ENCODE measurements around the gene CLCNKB.
"Not testable (repeated sequence)": the region's sequence is repeated elsewhere in the genome, so short reads cannot be mapped to it uniquely, and the experiment has no call there.

The CLCNKB gene

GRCh38 chr1:16043521-16043920, at the start of gene CLCNKB:
CLCNKB (plus strand) TSS chr1:16043782; CDS start chr1:16044493, 711 bp downstream.
- no peak for DNase-seq

- DNase-seq: no peak
These were observed 49.5 kb upstream of the CLCNKB start for GRCh38 chr1:15994081-15994480.

GRCh38 chr1:15994590-15995351, 48.8 kb upstream of the CLCNKB start:
- no peak for DNase-seq

DNA sequence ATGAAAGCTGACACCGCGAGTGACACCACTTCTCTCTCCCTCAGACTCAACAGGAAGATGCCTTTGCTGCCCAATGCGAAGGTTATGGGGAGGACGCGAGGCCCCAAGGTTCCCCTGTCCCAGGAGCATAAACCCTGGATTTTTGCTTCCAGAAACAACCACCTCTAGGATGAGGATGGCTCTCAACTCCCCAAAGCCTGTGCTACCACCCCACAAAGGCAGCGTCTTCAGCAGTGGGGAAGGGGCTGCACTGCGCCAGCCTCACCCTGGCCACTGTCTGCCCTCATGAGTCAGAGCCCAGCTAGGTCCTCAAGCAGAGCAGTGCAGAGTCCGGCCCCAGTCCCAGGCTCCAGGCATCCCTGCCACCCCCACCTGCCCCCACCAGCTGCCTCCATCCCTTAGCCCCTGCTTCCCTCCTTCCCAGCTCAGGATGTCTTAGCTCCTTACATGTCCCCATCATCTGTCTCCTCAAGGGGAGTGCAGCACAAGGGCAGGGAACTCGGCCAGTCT, 46.5 kb upstream of the CLCNKB start:
- DNase-seq: no peak

DNA sequence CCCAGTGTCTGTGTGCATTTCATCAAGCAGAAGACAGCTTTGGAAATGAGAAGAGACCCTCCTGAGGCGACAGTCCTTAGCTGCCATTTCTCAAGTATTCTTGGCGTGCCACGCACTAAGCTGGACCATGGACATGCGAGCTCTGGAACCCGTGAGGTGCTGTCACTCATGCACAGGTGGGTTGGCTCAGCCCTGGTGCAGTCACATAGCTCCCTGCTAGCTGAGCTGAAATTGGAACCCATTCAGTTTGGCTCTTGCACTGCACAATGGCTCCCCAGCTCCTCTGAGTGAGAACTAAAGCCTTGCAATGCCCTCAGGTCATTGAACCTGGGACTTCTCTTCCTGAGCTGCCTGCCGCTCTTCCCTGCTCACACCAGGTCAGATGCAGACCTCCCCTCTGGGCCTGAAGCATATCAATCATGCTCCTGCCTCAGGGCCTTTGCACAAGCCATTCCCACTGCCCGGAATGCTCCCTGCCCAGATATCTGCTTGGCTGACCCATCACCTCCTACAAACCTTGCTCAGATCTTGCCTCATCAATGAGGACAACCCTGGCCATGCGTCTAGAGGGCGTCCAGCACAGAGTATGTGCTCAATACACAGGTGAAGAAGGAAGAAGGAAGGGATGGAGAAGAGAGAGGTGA, 45.8 kb upstream of the CLCNKB start:
- DNase-seq: no peak

GRCh38 chr1:15998929-15999328, 44.7 kb upstream of the CLCNKB start:
- no peak for DNase-seq

DNA sequence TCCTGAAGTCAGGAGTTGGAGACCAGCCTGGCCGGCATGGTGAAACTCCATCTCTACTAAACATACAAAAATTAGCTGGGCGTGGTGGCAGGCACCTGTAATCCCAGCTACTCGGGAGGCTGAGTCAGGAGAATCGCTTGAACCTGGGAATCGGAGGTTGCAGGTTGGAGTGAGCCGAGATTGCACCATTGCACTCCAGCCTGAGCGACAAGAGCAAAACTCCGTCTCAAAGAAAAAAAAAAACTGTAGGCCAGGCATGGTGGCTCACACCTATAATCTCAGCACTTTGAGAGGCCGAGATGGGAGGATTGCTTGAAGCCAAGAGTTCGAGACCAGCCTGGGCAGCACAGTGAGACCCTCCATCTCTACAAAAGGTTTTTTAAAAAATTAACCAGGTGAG, 42.3 kb upstream of the CLCNKB start:
- not testable (repeated sequence) for DNase-seq

- DNase-seq: no peak
These were observed 38.0 kb upstream of the CLCNKB start for GRCh38 chr1:16005597-16005996.

DNA sequence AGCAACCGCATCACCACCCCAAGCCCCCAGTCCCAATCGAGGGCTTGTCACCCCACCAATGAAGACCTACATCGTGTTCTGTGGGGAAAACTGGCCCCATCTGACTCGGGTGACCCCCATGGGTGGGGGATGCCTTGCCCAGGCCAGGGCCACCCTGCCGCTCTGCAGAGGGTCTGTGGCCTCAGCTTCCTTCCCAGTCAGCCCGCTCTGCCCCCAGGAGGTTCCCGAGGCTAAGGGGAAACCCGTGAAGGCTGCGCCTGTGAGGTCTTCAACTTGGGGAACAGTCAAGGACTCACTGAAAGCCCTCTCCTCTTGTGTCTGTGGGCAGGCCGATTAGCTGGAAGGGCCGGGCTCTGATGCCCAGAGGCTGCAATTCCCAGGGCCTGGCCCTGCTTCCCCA, 37.6 kb upstream of the CLCNKB start:
- DNase-seq: no peak

DNA sequence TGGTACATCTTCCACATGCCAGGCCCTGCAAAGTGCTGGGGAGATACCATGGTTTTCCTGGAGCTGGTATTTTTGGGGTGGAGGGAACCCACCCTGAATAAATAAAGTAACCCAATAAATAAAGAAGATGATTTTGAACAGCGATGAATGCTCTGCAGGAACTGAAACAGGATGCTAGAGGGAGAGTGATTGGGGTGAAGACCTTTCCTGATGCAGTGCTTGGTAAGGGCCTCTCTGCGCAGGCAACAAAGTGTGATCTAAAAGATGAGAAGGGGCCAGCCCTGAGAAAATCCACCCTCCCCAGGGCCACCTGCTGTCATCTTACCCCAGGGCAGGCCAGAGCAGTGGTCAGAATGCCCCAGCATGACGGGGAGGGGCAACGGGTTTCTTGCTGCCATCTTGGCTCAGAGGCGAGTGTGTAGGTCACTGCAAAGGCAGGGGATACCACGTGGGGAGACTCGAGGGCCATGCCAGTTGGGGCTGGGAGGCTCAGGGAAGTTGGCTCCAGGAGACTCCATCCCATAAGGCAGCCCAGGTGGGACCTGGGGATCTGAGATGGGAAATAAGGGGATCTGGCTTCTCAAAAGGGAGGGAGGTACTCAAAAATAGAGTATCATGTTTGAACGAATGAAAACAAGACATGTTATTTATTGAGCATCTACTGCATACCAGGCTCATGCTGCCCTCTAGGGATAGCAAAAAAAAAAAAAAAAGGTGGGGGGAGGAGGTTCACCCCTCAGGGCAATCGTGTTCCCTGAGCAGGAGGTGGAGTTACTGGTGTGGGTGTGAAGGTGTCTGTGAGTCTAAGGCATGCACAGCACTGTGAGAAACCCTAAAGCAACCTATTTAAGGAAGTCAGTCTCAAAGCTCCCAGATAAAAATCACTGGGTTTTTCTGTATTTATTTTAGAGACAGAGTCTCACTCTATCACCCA, 36.8 kb upstream of the CLCNKB start:
- no peak for DNase-seq

DNA sequence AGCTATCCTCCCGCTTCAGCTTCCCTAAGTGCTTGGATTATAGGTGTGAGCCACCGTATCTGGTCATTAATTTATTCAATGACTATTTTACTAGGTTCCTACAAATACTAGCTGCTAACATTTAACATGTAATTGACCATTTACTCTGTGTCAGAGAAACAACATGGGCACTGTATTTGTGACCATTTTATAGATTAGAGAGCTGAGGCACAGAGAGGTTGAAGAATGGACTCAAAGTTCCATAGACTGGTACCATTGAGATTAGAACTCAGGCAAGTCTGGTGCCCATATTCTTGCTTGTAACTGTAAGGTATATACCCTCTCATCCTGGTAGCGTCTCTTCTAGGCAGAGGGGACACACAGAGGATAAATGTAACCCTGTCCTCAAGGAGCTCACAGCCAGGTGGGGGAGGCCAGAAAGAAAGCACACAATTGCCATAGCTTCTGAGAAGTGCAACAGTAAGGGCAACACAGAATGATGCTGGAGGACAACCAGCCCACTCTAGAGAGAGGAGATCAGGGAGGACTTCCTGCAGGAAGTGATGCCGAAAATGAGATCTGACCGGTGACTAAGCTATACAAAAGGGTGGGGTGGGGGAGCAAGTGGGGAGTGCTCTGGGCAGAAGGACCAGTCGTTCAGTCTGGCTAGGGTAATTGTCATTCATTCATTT, 35.8 kb upstream of the CLCNKB start:
- DNase-seq: no peak

- no peak for DNase-seq
These were observed 34.5 kb upstream of the CLCNKB start for GRCh38 chr1:16009030-16009460.

DNA sequence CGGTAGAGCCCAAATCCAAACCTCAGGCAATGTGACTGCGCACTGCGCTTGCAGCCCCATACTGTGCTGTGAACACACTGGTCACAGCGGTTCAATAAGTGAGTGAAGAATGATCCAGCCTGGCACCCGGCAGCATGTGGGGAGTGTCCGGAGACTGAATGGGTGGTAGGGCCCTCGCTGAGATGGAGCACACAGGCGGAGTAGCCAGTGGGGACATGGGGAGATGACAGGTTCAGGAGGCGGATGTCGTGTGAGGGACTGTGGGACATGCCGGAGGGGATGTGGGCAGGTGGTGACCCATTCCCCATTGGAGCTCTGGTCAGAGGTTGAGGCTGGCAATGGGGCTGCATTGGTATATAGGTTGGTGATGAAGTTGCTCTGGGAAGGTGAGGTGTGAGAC, 33.9 kb upstream of the CLCNKB start:
- DNase-seq: no peak

- DNase-seq: no peak
These were observed 32.7 kb upstream of the CLCNKB start for GRCh38 chr1:16010837-16011236.

GRCh38 chr1:16011936-16012589, 31.5 kb upstream of the CLCNKB start:
- no peak for DNase-seq

DNA sequence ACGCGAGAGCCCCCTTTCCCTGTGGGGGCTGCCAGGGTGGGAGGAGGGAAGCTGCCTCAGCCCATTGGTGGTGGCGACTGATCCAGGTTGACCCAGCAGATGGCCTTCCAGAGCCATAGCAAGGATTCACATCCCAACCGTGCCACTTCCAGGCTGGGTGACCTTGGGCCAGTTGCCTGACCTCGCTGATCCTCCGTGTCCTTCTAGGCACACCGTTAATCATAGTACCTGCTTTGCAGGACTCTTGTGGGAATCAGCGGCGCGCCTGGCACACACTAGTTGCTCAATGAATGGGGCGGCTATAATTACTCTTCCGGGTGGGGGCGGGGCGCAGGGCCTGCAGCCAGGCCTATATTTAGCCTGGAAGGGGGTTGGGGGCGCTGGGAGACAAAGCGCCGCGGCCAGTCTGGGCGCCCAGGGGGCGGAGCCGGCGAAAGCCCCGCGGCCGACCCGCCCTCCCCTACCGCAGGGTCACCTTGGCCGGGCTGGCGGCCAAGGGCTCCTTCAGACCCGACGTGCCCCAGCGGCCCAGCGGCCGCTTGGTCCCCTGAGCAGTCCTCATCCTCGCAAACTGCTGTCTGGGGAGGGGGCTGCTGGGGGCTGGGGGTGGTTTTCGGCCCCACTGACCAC, 30.9 kb upstream of the CLCNKB start:
- no peak for DNase-seq

DNA sequence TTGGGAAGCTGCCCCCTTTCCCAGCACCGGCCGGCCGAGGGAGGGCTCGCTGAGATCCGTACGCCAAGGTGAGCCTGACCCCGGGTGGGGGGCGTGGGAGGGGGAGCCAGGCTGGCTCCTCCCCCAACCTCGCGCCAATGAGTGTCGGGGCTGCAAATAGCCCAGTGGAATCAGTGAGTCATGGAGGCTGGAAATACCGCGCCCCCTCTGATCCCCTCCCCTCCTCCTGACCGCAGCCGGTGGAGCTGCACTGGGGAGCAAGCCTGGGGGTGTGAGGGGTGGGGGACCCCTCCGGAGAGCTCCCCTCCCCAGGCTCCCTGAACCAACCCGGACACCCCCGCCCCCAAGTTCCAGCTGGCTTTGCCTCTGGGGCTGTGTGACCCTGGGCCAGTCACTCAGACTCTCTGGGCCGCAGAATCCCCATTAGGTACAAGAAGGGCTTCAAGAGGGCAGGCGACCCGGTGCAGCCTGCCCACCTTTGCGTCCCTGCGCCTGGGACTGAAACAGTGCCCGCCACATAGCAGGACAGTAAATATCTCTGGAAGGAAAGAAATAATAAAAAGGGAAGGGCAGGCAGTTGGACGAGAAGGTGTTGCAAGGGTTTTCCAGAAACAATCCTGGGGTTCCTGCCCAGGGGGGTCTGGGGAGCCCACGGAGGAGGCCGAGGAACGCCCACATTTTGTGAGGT, 30.2 kb upstream of the CLCNKB start:
- no peak for DNase-seq

- no peak for DNase-seq
These were observed 29.7 kb upstream of the CLCNKB start for GRCh38 chr1:16013908-16014258.

- no peak for DNase-seq
These were observed 28.8 kb upstream of the CLCNKB start for GRCh38 chr1:16014509-16015482.

- DNase-seq: no peak
These were observed 28.1 kb upstream of the CLCNKB start for GRCh38 chr1:16015491-16015890.
